ES-I3 (cell line): ENCODE results near the gene UNC13B.

Experiments used
- H3K36me3 ChIP-seq: 2 replicates; pipeline ENCODE4 v1.6.1; 2013; ENCODE audit warnings: mild to moderate bottlenecking, low read length, control low read depth, moderate library complexity; ENCODE audit not compliant: insufficient read depth
- H3K4me1 ChIP-seq: 2 replicates; pipeline ENCODE4 v1.6.1; 2013; ENCODE audit warnings: mild to moderate bottlenecking, control low read depth, low read length; ENCODE audit not compliant: insufficient read depth
- H3K9ac ChIP-seq: 2 replicates; pipeline ENCODE4 v1.6.1; 2013; ENCODE audit warnings: low read depth, mild to moderate bottlenecking, low read length, moderate library complexity
- H3K9me3 ChIP-seq: 2 replicates; pipeline ENCODE4 v1.6.1; 2013; ENCODE audit warnings: mild to moderate bottlenecking, low read length, moderate library complexity; ENCODE audit not compliant: control insufficient read depth, insufficient read depth

UNC13B gene

DNA sequence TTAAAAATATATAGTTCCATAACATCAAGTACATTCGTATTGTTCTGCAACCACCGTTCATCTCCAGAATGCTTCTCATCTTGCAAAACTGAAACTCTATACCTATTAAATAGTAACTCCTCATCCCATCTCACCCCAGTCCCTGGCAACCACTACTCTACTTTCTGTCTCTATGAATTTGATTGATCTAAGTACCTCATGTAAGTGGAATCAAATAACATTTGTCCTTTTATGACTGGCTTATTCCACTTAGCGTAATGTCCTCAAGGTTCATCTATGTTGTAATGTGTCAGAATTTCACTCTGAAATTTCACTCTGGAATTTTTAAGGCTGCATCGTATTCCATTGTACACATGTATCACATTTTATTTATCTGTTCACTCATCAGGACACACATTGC is 196.0 kb downstream of the UNC13B start:
- no peaks in the 10 kb centered on the region for H3K36me3 ChIP-seq
- H3K9me3 ChIP-seq, result no peaks in the 10 kb centered on the region
- no peaks in the 10 kb centered on the region for H3K4me1 ChIP-seq

DNA sequence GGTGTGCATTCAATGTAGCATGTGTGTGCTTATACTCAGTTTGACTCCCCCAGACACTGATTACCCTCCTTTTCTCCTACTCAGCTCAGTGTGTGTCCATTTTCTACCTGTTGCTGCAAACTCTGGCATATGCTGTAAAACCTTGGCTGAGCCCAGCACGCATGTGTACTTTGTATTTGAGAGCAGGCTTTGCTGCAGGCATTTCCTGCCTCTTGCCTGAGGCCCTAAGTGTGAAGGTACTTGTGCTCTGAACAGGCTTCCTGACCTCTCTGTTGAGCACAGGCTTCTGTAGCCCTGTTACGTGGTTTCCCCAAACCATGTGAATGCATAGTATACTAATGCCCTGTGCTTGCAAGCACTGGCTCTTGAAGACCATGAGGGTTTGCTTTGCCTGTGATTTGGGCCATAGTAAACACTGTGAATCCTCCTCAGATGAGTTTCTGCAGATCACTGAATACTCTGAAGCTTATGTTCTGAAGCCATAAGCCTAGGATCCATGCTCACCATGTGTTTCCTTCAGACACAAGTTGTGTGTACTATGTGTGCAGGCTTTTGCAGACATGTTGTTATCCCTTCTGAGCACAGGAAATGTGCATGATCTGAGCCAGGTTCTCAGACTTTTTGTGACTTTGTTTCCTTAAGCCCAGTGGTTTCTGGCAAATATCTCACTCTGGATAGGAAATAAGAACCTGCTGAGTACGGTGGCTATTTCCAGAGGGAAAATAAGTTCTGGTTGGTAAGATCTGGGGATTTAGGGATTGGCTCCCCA is 203.2 kb downstream of the UNC13B start:
- Histone ChIP-seq H3K9ac (no peak overlapping the region), H3K36me3 (no peaks in the 10 kb centered on the region), H3K4me1 (no peaks in the 10 kb centered on the region), H3K9me3 (no peaks in the 10 kb centered on the region)

More for the DNA sequence above, 196.0 kb downstream of the UNC13B start:
- no peak overlapping the region for H3K9ac ChIP-seq

- H3K36me3 ChIP-seq, result no peaks in the 10 kb centered on the region
- H3K9ac ChIP-seq, result no peak overlapping the region
- H3K9me3 ChIP-seq, result no peaks in the 10 kb centered on the region
- H3K4me1 ChIP-seq, result no peaks in the 10 kb centered on the region
These were observed 204.8 kb downstream of the UNC13B start for GRCh38 chr9:35366627-35367026.

- H3K9me3 ChIP-seq, result no peaks in the 10 kb centered on the region
- H3K9ac ChIP-seq, result no peak overlapping the region
- no peaks in the 10 kb centered on the region for H3K36me3 ChIP-seq
- no peaks in the 10 kb centered on the region for H3K4me1 ChIP-seq
These were observed 205.6 kb downstream of the UNC13B start for GRCh38 chr9:35367451-35367850.

DNA sequence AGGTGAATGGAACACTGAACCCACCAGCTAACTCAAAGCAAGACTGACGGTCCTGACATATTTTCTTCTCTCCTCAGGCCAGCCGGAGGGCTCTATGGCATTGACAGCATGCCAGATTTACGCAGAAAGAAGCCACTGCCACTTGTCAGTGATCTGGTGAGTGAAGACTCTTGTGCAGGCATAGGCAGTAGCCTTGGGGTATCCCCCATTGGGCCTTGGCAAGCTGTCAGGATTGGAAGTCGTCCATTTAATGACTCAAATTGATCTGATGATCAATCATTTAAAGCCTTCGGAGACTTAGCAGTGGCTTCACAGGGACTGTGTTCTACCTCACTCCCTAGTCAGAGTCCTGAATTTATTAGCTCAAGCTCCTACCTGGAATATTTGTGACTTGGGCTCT is 208.4 kb downstream of the UNC13B start:
- no peaks in the 10 kb centered on the region for H3K4me1 ChIP-seq
- H3K9me3 ChIP-seq, result no peaks in the 10 kb centered on the region
- H3K36me3 ChIP-seq, result no peaks in the 10 kb centered on the region
- no peak overlapping the region for H3K9ac ChIP-seq

GRCh38 chr9:35374436-35374835 is 212.6 kb downstream of the UNC13B start:
- Histone ChIP-seq H3K9ac (no peak overlapping the region), H3K36me3 (no peaks in the 10 kb centered on the region), H3K4me1 (no peaks in the 10 kb centered on the region), H3K9me3 (no peaks in the 10 kb centered on the region)

GRCh38 chr9:35374910-35375309 is 213.1 kb downstream of the UNC13B start:
- Histone ChIP-seq H3K36me3 (no peaks in the 10 kb centered on the region), H3K4me1 (no peaks in the 10 kb centered on the region), H3K9me3 (no peaks in the 10 kb centered on the region), H3K9ac (no peak overlapping the region)

DNA sequence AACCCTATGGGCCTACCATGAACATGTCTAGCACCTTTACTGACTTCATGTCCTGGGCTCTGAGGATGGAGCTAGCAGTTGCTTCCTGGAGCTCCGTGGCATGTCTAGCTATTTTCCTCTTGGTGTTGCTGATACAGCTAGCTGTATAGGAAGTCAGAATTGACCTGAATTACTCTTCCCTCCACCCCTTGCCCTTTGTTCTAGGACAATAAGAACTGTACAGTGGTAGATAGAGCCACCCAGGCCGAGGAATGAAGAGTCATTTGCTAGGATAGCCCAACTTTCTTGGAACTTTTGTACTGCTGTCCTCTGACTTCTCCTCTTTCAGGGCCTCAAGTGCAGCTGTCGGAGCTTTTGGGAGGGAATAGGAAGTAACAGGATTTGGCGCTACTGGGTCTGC is 218.2 kb downstream of the UNC13B start:
- Histone ChIP-seq H3K36me3 (peaks cover 2% of the 10 kb centered on the region; the same call in 1 of the 2 replicates), H3K9ac (no peak overlapping the region), H3K9me3 (no peaks in the 10 kb centered on the region; the same call in 1 of the 2 replicates), H3K4me1 (no peaks in the 10 kb centered on the region)

GRCh38 chr9:35380619-35381018 is 218.8 kb downstream of the UNC13B start:
- peaks cover 2% of the 10 kb centered on the region; the same call in 1 of the 2 replicates for H3K36me3 ChIP-seq
- no peaks in the 10 kb centered on the region for H3K4me1 ChIP-seq
- H3K9ac ChIP-seq, result no peak overlapping the region
- H3K9me3 ChIP-seq, result no peaks in the 10 kb centered on the region; the same call in 1 of the 2 replicates

- no peaks in the 10 kb centered on the region for H3K4me1 ChIP-seq
- H3K9me3 ChIP-seq, result no peaks in the 10 kb centered on the region; the same call in 1 of the 2 replicates
- H3K36me3 ChIP-seq, result peaks cover 7% of the 10 kb centered on the region
- no peak overlapping the region for H3K9ac ChIP-seq
These were observed 223.2 kb downstream of the UNC13B start for GRCh38 chr9:35385042-35385441.

DNA sequence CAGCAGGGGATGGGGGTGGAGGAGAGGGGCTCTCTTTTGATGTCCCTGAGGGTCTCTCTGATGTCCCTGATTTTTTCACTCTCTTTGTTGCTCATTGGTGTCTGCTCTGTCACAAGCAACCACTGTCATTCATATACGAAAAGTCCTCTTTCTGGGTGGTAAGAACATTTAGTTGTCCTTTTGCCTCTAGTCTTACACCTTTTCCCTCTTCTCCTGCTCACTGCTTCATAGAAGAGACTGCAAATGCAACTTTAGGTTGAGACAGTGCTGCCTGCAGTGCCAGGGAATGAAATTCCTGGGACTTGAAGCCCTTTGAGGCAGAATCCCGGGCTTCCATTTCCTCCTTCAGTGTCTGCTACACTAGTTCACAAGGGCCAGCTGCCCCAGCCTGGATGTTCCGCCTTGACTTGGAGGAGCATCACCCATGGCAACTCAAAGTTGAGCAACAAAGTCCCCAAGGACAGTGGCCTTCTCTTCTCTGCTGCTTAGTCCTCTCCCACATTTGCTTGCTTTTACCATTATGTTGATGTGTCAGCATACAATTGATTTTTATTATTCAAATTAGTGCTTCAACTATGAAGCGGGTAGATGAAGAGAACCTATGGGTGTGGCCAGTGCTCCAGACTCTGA is 233.4 kb downstream of the UNC13B start:
- Histone ChIP-seq H3K4me1 (no peaks in the 10 kb centered on the region), H3K36me3 (no peaks in the 10 kb centered on the region), H3K9ac (no peak overlapping the region), H3K9me3 (no peaks in the 10 kb centered on the region)

- Histone ChIP-seq H3K9me3 (no peaks in the 10 kb centered on the region), H3K36me3 (no peaks in the 10 kb centered on the region), H3K9ac (no peak overlapping the region), H3K4me1 (no peaks in the 10 kb centered on the region)
These were observed 233.9 kb downstream of the UNC13B start for GRCh38 chr9:35395706-35396101.

GRCh38 chr9:35396560-35397215 is 234.9 kb downstream of the UNC13B start:
- Histone ChIP-seq H3K4me1 (no peaks in the 10 kb centered on the region), H3K36me3 (no peaks in the 10 kb centered on the region), H3K9me3 (no peaks in the 10 kb centered on the region), H3K9ac (no peak overlapping the region)

DNA sequence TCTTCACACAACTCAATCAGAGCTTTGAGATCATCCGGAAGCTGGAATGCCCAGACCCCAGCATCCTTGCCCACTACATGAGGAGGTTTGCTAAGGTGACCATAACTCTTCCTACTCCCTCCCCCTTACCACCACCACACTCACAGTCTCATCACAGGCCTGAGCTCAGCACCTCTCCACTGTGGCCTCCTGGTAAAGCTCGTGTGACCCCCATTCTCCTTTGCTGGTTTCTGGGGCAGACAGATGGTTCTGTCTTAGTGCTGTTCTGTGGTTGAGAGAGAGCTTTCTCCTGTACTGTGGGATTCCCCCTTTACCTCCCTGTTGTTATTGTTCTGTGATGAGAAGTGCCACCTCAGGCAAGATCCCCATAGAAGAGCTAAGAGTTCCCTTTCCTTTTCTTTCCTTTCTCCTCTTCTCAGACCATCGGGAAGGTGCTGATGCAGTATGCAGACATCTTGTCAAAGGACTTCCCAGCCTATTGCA is 235.4 kb downstream of the UNC13B start:
- Histone ChIP-seq H3K9ac (no peak overlapping the region), H3K36me3 (no peaks in the 10 kb centered on the region), H3K9me3 (no peaks in the 10 kb centered on the region), H3K4me1 (no peaks in the 10 kb centered on the region)

DNA sequence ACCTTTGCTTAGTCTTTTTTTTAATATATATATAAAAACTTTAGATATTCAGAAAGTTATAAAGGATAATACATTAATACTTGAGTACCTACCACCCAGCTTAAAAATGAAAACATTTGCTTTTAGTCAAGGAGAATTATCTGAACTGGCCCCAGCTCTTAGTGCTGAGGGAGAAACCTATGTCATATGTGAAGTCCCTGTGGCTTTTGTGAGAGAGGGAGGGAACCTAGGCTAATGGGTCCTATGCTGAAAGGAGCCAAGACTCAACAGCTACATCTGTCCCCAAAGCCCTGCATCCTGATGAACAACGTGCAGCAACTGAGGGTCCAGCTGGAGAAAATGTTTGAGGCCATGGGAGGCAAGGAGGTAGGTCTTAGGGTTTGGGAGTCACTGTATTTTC is 236.1 kb downstream of the UNC13B start:
- Histone ChIP-seq H3K9ac (no peak overlapping the region), H3K4me1 (no peaks in the 10 kb centered on the region), H3K36me3 (no peaks in the 10 kb centered on the region), H3K9me3 (no peaks in the 10 kb centered on the region)
